GM23248 (cell line): ENCODE measurements around the gene CYP2B6. TPM values are rescaled to one million over a fixed set of nuclear protein-coding genes. Genes with fewer than 3 reads are reported as not detected.
"Not testable (repeated sequence)": the region's sequence is repeated elsewhere in the genome, so short reads cannot be mapped to it uniquely, and the experiment has no call there.

Experiments
- DNase-seq: peaks from one replicate; pipeline ENCODE4 v3.0.0-alpha.2; 2015
- H2AFZ ChIP-seq: fragments of 200-600 bp; sonication (generic); 2 replicates; pipeline ENCODE4 v1.6.1; 2016; ENCODE audit warnings: antibody characterized with exemption
- H3F3A ChIP-seq: fragments of 200-600 bp; sonication (generic); 2 replicates; pipeline ENCODE4 v1.6.1; 2016; ENCODE audit warnings: mild to moderate bottlenecking, antibody characterized with exemption, mixed run types; ENCODE audit not compliant: insufficient read depth
- H3K27ac ChIP-seq: fragments of 200-600 bp; sonication (generic); 2 replicates; pipeline ENCODE4 v1.5.1; 2016; ENCODE audit warnings: mild to moderate bottlenecking
- H3K27me3 ChIP-seq: fragments of 200-600 bp; sonication (generic); replicated peaks from 2 replicates; pipeline ENCODE4 v1.6.1; 2016; ENCODE audit warnings: mild to moderate bottlenecking; ENCODE audit not compliant: insufficient read depth
- H3K36me3 ChIP-seq: fragments of 200-600 bp; sonication (generic); 2 replicates; pipeline ENCODE4 v1.6.1; 2016; ENCODE audit warnings: low read depth, mild to moderate bottlenecking
- H3K4me1 ChIP-seq: fragments of 200-600 bp; sonication (generic); 2 replicates; pipeline ENCODE4 v1.6.1; 2016; ENCODE audit warnings: mild to moderate bottlenecking; ENCODE audit not compliant: insufficient read depth
- H3K4me2 ChIP-seq: fragments of 200-600 bp; sonication (generic); one replicate; pipeline ENCODE4 v1.6.1; 2016; ENCODE audit warnings: mild to moderate bottlenecking; ENCODE audit not compliant: unreplicated experiment
- H3K4me3 ChIP-seq: fragments of 200-600 bp; sonication (generic); 2 replicates; pipeline ENCODE4 v1.5.1; 2016; ENCODE audit warnings: mild to moderate bottlenecking
- H3K79me2 ChIP-seq: fragments of 200-600 bp; sonication (generic); 2 replicates; pipeline ENCODE4 v1.6.1; 2016; ENCODE audit warnings: mild to moderate bottlenecking; ENCODE audit not compliant: insufficient read depth
- H3K9ac ChIP-seq: fragments of 200-600 bp; sonication (generic); 2 replicates; pipeline ENCODE4 v1.6.1; 2016; ENCODE audit warnings: mild to moderate bottlenecking
- H3K9me2 ChIP-seq: fragments of 200-600 bp; sonication (generic); 2 replicates; pipeline ENCODE4 v1.6.1; 2016; ENCODE audit warnings: mixed run types, mild to moderate bottlenecking, moderate library complexity; ENCODE audit not compliant: insufficient read depth
- H3K9me3 ChIP-seq: fragments of 200-600 bp; sonication (generic); one replicate; pipeline ENCODE4 v1.6.1; 2017; ENCODE audit warnings: low read depth
- H4K20me1 ChIP-seq: fragments of 200-600 bp; sonication (generic); 2 replicates; pipeline ENCODE4 v1.6.0; 2016; ENCODE audit not compliant: insufficient read depth
- EZH2 ChIP-seq: fragments of 200-600 bp; sonication (generic); IDR thresholded peaks from 2 replicates; pipeline ENCODE4 v1.6.1; 2018; ENCODE audit warnings: antibody characterized with exemption, mild to moderate bottlenecking; ENCODE audit not compliant: insufficient read depth, poor library complexity, severe bottlenecking
- EZH2phosphoT487 ChIP-seq: fragments of 200-600 bp; sonication (generic); IDR thresholded peaks from 2 replicates; pipeline ENCODE4 v1.6.1; 2018; ENCODE audit warnings: antibody characterized with exemption, moderate library complexity, mild to moderate bottlenecking, low read depth; ENCODE audit not compliant: insufficient read depth
- WGBS, 2 experiments: methylation state at CpG; one replicate each; pipeline ENCODE4 v1.1.6; 2015 to 2017; ENCODE audit warnings: low lambda C conversion rate in 2 of 2, low coverage in 1 of 2; ENCODE audit errors: missing lambda C conversion rate in 2 of 2; 5-methylcytosine and 5-hydroxymethylcytosine counted together
- in situ Hi-C: fragments of 300-500 bp; cut with MboI; formaldehyde crosslinking; loops from 2 replicates; pipeline ENCODE4 v1.15.0; 2020
- polyA plus RNA-seq: library from polyadenylated mRNA; unstranded; fragments of >200 nt; fragmentation: Nextera tagmentation; extraction: Ambion mirVana; gene quantifications from 2 replicates; pipeline ENCODE4 v1.2.1, GENCODE V29; 2016
- total RNA-seq: library from RNA; depleted of rRNA; stranded (reverse); fragments of >200 nt; shearing (Covaris generic); gene quantifications from 2 replicates; pipeline ENCODE4 v1.2.3, GENCODE V29; 2014

CYP2B6 gene
- total and polyA plus RNA-seq, 2 experiments from 2014 or later = not detected

DNA sequence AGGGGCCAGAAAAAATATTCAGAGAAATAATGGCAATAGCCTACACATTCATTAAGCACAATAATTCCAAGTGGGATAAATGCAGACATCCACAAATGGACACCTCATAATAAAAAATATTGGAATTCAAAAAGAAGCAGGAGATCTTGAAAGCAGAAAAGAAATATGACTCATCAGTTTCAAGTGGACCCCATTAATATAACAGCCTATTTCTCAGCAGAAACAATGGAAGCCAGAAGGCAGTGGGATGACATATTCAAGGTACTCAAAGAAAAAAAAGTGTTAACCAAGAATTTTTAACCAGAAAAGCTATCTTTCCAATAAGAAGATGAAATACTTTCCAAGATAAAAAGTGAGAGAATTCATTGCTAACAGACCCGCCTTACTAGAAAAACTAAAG, 48.7 kb downstream of the CYP2B6 start:
- Histone ChIP-seq H3K4me2 (no peak overlapping the region), H3K9ac (no peak overlapping the region), H3K79me2 (no peaks in the 10 kb centered on the region), H2AFZ (no peak overlapping the region), H3K36me3 (no peaks in the 10 kb centered on the region), H3K9me2 (no peaks in the 10 kb centered on the region), H3F3A (no peaks in the 10 kb centered on the region), H3K9me3 (no peaks in the 10 kb centered on the region), H3K4me1 (no peaks in the 10 kb centered on the region), H3K27me3 (peaks cover 24% of the 10 kb centered on the region), H4K20me1 (no peaks in the 10 kb centered on the region), H3K4me3 (no peak overlapping the region), H3K27ac (no peak overlapping the region)
- DNase-seq = no peak
- TF ChIP-seq EZH2phosphoT487 = no peak
- TF ChIP-seq EZH2 = no peak
- in situ Hi-C loops = no loop called here
- WGBS, 2 experiments = 26 to 29% methylated on average over 1 of the region's 1 CpG

- H2AFZ ChIP-seq, H3F3A ChIP-seq, H3K27me3 ChIP-seq, H3K36me3 ChIP-seq, H3K4me3 ChIP-seq, H3K9ac ChIP-seq, in situ Hi-C loops, H3K79me2 ChIP-seq, H3K4me1 ChIP-seq, H4K20me1 ChIP-seq, H3K4me2 ChIP-seq, H3K9me2 ChIP-seq, H3K9me3 ChIP-seq, H3K27ac ChIP-seq: not testable (repeated sequence)
- DNase-seq = peak; percentile 6
- WGBS, 2 experiments = 38 to 54% methylated on average over 1 of the region's 1 CpG
Observed at GRCh38 chr19:41045095-41045494, 54.0 kb downstream of the CYP2B6 start.

GRCh38 chr19:41050426-41050825, 59.3 kb downstream of the CYP2B6 start:
- no peaks in the 10 kb centered on the region for H3K9me2 ChIP-seq
- H3K4me3 ChIP-seq = no peak overlapping the region
- H3K36me3 ChIP-seq = no peaks in the 10 kb centered on the region
- H3K27me3 ChIP-seq = peaks cover 19% of the 10 kb centered on the region
- no peaks in the 10 kb centered on the region for H3K4me1 ChIP-seq
- no peak overlapping the region for H3K4me2 ChIP-seq
- no peak for TF ChIP-seq EZH2phosphoT487
- TF ChIP-seq EZH2 = no peak
- in situ Hi-C loops = no loop called here
- H2AFZ ChIP-seq = no peak overlapping the region
- H3K27ac ChIP-seq = no peak overlapping the region
- H3K9me3 ChIP-seq = no peaks in the 10 kb centered on the region
- no peak overlapping the region for H3K9ac ChIP-seq
- H3F3A ChIP-seq = no peaks in the 10 kb centered on the region
- H4K20me1 ChIP-seq = no peaks in the 10 kb centered on the region
- DNase-seq = no peak
- WGBS, 2 experiments = 38 to 48% methylated on average over 13 of the region's 13 CpGs
- H3K79me2 ChIP-seq = no peaks in the 10 kb centered on the region

- H3K36me3 ChIP-seq, H4K20me1 ChIP-seq, H3F3A ChIP-seq, H3K9me3 ChIP-seq, H3K9ac ChIP-seq, H2AFZ ChIP-seq, DNase-seq, H3K27ac ChIP-seq, H3K9me2 ChIP-seq, H3K4me1 ChIP-seq, H3K4me2 ChIP-seq, H3K4me3 ChIP-seq, H3K79me2 ChIP-seq, in situ Hi-C loops: not testable (repeated sequence)
- H3K27me3 ChIP-seq = peaks cover 25% of the 10 kb centered on the region
- 48% methylated on average over 7 of the region's 7 CpGs for WGBS, 2 experiments
Observed at GRCh38 chr19:41052162-41052561, 61.1 kb downstream of the CYP2B6 start.

DNA sequence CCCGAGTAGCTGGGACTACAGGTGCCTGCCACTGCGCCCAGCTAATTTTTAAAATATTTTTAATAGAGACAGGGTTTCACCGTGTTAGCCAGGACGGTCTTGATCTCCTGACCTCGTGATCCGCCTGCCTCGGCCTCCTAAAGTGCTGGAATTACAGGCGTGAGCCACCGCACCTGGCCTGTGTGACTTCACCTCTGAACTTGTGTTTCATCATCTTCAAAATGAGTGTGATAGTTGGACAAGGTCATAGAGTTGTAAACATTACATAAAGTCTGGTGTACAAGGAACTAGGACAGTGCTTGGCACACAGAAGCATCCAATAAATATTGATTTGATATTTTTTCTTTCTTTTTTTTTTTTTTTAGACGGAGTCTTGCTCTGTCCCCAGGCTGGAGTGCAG, 62.2 kb downstream of the CYP2B6 start:
- H4K20me1 ChIP-seq, H3K9me2 ChIP-seq, DNase-seq, H3K4me3 ChIP-seq, H3K79me2 ChIP-seq, H3K4me2 ChIP-seq, H3K27ac ChIP-seq, H3K9me3 ChIP-seq, H3K9ac ChIP-seq, H2AFZ ChIP-seq, H3F3A ChIP-seq, in situ Hi-C loops, H3K36me3 ChIP-seq, H3K4me1 ChIP-seq: not testable (repeated sequence)
- 39 to 53% methylated on average over 5 to 10 of the region's 10 CpGs for WGBS, 2 experiments
- peaks cover 25% of the 10 kb centered on the region for H3K27me3 ChIP-seq
